HG03442 (cell line): ENCODE results near the gene DCST1.

Experiments
- ATAC-seq: cut with Tn5 transposase; IDR thresholded peaks from one replicate; pipeline ENCODE4 v1.9.1; 2021; ENCODE audit warnings: mild to moderate bottlenecking, moderate library complexity; ENCODE audit not compliant: unreplicated experiment

DCST1 gene

GRCh38 chr1:155083865-155084721 is 50.5 kb downstream of the DCST1 start:
- no peak for ATAC-seq

- ATAC-seq, result peak; percentile 64
Measured at GRCh38 chr1:155084722-155085503, 51.3 kb downstream of the DCST1 start.

DNA sequence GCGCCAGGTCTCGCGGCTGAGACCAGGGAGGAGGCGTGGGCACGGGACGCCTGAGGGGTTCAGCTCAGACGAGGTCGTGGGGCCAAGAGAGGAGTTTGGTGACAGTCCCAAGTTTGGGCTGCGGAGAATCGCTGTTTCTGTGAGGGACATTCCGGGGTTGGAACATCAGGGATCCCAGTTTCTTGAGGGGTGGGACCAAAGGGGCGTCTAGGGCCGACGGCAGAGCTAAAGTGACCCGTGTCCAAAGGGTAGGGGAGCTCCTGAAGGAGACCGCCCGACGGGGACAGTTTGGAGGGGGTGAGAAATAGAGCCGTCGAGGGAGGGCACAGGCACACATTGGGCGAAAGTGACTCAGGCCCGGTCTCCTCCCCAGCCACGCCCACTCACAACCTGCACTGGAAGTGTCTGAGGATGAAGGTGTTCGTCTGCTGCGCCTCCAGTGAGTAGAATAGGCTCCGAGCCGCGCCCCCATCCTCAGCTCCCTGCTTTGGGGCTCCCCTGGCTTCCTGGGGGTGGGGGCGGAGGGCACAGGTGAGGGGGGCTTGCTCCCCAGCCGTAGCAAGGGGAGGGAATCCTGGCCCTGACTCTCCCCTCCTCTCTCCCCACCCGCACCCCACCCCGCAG is 52.0 kb downstream of the DCST1 start:
- no peak for ATAC-seq

DNA sequence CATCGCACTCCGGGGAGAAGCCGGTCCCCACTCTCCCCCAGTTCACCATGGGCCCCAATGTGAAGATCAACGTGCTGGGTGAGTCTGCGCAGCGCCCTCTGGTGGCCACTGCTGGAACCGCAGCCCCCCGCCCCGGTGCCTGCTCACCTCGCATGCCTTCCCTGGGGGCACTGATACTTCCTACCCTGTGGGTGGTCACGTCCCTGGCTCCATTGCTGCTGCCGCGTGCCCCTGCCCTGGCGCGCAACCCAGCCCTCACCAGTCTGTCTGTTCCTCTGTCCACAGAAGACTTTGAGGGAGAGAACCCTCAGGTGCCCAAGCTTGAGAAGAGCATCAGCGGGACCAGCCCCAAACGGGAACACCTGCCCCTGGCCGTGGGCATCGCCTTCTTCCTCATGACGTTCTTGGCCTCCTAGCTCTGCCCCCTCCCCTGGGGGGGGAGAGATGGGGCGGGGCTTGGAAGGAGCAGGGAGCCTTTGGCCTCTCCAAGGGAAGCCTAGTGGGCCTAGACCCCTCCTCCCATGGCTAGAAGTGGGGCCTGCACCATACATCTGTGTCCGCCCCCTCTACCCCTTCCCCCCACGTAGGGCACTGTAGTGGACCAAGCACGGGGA is 52.6 kb downstream of the DCST1 start:
- ATAC-seq, result no peak

- ATAC-seq, result no peak
Measured at GRCh38 chr1:155086856-155087535, 53.4 kb downstream of the DCST1 start.

DNA sequence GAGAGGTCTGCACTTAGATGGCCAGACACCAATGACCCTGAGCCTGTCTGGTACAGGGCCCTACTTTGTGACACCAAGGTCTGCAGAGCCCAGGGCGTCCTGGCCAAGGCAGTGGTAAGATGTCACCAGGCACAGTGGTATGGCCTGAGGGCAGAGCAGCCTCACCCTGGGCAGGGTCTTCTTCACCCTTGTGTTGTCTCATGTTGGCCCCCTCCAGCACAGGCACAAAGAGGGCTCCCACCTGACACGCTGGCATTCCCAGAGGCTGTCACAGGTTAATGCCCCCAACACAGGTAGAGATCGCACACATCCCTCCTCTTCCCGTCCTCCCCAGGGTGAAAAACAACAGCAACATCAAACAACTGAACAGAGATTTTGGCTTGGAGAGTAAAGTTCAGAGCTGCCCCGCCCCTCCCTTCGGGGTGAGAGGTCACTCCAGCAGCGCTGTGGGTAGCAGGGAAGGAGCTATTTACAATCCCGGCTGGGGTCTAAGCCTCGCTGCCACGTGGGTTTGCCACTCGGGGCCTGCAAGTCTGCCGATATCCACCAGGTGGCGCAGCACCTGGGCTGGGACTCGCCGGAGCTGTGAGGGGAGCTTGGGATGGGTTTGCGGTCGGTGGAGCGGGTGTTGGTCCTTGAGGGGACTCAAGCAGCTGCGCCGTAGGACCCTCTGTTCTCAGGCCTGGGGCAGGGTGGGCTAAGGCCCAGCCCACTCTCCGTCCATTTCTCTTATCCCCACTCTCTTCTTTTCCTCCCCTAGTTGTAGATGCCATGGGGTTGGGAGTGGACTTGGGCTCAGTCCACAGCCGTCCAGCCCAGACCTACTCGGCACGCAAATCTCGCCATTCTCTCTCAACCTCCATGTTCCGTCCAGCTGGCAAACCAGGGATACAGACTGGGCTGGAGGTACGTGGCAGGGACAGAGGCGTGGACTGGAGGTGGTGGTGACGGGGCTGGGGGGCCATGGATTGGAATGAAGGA is 57.7 kb downstream of the DCST1 start:
- ATAC-seq, result no peak

DNA sequence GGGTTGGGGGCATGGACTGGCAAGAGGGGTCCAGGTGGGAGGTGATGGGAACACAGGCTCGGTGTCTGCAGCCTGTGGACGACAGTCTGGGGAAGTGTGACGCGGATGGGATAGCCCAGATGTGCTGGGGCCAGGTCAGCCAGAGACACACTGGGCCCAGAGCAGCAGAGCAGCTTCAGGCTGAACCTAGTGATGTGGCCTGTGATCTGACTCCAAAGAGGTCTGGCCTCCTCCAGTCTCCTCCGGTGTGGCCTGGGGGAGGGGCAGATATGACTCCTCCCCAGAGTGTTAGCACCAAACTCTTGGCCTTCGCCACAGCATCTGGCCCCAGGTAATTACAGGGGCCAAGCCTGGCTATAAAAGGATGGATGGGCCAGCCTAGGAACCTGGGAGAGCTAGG is 58.5 kb downstream of the DCST1 start:
- no peak for ATAC-seq

GRCh38 chr1:155092641-155093040 is 59.0 kb downstream of the DCST1 start:
- ATAC-seq, result no peak

DNA sequence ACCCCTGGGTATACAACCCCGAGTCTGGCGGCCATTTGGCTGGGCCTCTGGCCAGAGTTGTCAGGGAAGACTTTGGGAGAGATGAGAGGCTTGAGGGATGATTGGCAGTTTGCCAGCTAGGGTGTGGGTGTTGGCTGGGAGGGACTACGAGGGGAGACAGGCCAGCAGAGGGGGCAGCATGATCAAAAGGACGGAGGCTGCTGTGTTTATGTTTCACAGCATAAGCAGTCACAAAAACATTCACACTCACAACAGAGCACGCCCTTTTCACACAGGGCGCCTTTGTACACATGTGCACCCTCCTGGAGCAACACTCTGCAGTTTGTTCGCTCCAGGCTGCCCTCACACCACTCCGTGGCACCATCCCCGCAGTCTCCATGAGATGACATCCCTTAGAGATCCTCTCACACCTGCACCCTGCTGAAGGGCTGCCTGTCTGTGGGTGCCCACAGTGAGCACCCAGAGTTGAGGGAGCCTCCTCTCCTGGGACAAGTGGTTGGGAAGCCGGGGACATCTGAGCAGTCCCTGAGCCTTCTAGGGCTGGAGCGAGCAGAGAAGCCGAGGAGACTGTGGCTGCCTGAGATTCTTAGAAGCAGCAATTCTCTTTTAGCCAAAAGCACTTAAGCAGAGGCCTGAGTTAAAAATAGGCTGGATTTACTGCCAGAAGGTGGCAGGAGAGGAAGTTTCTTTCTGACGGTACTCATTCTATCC is 60.4 kb downstream of the DCST1 start:
- ATAC-seq, result no peak

- ATAC-seq, result no peak
Measured at GRCh38 chr1:155094622-155094948, 61.0 kb downstream of the DCST1 start.

DNA sequence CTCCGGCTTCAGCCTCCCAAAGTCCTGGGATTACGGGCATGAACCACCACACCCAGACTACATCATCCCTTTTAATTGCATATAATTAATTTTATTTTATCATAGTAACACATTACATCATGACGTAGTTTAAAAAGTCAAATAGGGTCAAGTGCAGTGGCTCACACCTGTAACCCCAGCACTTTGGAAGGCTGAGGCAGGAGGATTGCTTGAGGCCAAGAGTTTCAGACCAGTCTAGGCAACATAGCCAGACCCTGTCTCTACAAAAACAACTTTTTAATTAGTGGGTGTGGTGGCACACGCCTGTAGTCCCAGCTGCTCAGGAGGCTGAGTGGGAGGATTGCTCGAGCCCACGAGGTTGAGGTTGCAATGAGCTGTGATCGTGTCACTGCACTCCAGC is 65.7 kb downstream of the DCST1 start:
- no peak for ATAC-seq
